KG1 (cell line): Measurements from ENCODE around the gene ZSCAN30.

Source experiments
- DNase-seq: peaks from one replicate; lab custom pipeline; 2025; lab: John Stamatoyannopoulos, UW

Gene ZSCAN30

DNA sequence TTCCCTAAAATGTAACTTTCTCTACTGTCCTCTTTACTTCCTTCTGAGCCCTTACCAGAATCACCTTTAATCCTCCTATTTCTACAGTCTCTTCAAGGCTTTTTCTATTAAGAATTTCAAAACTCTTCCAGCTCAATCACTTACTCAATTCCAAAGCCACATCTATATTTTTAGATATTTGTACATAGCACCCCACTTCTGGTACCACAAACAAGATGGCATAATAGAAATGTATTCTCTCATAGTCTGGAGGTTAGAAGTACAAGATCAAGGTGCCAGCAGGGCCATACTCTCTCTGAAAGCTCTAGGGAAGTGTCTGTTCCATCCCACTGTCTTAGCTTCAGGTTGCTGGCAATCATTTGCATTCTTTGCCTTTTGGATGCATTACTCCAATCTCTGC is 11.1 kb downstream of the ZSCAN30 start:
- DNase-seq = no peak

DNA sequence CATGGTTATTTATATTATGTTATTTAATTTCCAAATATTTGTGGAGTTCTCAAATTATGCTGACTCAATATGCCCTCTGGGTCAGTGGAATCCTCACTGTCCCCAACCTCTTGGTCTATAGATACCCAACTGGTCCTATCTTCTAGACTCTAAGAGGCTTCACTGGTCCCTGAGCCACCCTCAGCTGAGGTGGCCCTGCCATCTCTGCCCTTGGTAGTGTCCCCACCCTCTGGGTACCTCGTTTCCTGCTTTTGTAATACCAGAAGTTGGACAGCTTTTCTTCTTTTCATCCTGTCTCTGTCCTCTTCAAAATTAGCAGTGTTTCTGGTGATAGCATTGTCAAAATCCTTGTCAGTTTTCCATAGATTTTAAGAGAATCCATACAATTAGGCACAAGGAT is 11.9 kb downstream of the ZSCAN30 start:
- no peak for DNase-seq

DNA sequence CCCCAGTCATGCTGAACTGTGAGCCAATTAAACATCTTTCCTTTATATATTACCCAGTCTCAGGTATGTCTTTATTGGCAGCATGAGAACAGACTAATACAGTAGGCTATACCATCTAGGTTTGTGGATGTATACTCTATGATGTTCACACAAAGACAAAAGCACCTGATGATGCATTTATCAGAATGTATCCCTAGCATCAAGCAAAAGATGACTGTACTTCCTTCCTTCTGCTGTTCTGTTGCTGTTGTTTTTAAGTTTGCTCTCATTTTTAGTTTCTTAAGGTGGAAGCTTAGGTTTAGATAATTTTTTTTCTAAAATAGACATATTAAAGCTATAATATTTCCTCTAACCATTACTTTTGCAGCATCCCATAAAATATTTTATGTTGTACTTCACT is 12.4 kb downstream of the ZSCAN30 start:
- DNase-seq = no peak

DNA sequence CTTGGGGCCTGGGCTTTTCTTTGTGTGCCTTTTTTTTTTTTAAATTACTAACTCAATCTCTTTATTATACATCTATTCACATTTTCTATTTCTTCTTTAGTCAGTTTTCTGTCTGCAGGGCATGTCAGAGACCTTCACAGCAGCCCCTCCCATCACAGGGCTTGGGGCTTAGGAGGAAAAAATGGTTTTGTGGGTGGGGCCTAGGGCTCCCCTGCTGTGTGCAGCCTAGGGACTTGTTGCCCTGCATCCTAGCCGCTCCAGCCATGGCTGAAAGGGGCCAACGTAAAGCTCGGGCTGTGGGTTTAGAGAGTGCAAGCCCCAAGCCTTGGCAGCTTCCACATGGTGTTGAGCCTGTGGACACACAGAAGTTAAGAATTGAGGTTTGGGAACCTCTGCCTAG is 13.8 kb downstream of the ZSCAN30 start:
- DNase-seq = no peak

DNA sequence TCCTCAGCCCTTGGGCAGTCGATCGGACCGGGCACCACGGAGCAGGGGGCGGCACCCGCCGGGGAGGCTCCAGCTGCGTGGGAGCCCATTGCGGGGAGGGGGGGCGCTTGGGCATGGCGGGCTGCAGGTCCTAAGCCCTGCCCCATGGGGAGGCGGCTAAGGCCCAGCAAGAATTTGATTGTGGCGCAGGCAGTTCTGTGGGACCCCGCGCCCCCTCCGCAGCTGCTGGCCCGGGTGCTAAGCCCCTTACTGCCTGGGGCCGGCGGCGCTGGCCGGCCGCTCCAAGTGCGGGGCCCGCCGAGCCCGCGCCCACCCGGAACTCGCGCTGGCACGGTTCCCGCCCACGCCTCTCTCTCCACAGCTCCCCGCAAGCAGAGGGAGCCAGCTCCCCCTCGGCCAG is 18.4 kb downstream of the ZSCAN30 start:
- DNase-seq = no peak

DNA sequence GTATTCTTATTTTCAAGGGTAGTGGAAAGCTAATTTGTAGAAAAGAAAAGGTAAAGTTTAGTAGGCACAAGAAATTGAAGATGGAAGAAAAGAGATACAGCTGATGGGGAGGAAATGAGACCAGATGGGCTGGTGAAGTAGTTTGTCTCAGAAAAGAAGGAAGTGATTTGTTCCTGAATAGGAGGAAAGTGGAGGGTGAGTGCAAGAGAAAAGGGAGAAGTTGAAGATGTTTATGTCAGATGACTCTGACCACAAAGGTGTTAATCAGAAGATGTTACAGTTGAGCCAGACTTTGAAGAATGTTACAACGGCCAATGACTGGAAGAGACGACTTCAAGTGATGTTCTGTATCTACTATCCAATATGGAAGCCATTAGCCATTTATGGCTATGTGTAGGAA is 21.2 kb downstream of the ZSCAN30 start:
- peak; percentile 45 for DNase-seq

DNA sequence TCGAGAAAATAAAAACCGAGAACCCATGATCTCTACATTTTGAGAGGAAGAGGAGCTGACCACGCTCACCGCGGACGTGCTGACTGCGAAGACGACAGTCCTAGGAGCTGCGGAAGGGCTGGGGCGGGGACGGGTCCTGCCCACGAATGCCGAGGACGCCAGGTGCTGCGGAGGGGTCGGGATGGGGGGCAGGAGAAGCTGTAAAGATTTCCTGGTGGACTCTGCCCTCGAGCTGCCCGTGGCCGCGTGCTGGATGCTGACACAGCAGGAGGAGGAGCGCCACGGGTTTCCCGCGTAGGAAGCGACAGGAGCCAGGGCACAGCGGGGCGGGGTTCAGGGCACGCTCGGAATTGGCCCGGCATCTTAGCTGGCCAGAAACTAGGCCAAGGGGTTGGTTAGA is 22.2 kb downstream of the ZSCAN30 start:
- DNase-seq = no peak

DNA sequence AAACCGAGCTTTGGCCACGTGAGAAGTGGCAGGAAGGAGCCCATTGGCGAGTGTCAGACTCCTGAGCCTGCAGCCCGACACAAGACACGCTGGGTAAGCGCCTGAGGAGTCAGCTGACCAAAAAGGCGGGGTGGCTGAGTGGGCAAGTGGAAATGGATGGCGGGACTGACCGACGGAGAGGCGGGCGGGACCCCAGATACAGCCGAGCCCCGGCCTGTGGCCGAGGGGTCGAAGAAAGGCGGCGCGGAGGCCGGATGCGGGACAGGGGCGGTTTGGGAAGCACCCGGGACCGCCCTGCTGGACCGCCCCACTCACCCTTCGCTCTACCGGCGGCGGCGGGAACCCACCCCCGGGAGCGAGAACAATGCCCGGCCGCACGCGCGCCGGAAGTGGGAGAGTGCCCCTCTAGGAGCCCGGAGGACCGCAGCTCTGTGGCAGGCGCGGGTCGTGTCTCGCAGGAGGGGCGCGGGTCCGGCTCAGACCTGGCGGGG is 22.8 kb downstream of the ZSCAN30 start:
- DNase-seq = no peak

DNA sequence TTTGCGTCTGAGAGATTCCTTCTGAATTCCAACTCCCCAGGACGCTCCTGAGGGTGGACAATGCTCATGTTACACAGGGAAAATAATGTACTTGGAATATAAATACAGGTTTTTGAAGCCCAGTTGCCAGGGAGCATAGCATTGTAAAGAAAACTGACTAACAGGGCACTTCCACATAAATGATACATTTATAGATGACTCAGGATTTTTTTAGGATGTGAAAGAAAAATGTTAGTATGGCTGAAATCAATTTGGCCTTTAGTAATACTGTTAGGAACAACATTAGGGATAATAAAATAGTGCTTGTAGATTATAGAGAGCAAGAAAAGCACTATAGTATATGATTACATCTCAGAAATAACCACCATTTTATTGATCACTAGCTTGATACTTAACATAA is 25.6 kb downstream of the ZSCAN30 start:
- no peak for DNase-seq

DNA sequence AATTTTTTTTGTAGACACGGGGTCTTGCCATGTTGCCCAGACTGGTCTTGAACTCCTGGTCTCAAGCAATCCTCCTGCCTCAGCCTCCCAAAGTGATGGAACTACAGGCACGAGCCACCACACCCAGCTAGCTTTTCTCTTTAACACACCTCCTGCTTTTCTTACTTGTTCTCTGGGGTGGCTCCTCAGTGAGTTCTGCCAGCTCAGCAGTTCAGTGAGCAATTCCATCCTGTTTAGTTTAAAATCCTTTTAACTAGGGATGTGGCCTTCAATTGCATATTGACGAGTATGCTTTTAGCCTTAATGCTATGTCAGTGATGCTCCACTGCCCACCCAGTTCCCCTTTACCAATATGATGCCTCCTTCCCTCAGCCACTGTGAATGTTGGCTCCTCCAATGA is 33.1 kb downstream of the ZSCAN30 start:
- DNase-seq = no peak

DNA sequence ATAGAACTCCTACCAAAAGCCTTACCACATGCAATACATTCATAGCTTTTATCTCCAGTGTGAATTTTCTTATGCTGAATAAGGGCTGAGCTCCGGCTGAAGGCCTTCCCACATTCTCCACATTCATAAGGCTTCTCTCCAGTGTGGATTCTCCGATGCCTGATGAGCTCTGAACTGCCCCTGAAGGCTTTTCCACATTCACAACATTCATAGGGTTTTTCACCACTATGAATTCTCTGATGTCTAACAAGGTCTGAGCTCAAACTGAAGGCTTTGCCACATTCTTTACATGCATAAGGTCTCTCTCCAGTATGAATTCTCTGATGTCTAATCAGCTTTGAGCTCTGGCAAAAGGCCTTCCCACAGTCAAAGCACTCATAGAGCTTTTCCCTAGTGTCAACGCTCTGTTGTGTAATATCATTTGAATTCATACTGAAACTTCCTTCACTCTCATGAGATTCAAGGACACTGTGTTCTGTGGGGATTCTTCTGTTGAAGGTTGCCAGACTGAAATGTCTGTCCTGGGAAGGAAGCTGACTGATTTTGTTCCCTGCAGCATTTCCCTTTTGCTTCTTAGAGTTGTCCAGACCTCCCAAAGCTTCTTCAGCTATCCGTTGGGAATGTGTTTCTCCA is 36.3 kb downstream of the ZSCAN30 start:
- no peak for DNase-seq

DNA sequence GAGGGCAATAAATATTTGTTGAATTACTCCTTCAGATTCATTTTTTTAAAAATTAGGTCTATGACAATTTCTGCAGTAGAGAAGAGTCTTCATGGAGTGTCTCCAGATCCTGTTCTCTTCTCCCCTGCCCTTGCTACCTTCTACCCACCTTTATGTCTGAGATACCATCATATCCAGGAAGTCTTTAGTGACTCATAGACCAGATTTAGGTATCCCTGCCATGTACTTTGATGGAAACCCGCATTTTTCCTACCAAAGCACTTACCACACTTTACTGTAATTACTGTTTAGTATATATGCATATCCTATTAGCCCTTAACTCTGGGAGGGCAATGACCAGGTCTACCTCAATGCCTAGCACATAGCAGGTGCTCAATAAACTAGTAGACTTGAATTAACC is 37.6 kb downstream of the ZSCAN30 start:
- no peak for DNase-seq

DNA sequence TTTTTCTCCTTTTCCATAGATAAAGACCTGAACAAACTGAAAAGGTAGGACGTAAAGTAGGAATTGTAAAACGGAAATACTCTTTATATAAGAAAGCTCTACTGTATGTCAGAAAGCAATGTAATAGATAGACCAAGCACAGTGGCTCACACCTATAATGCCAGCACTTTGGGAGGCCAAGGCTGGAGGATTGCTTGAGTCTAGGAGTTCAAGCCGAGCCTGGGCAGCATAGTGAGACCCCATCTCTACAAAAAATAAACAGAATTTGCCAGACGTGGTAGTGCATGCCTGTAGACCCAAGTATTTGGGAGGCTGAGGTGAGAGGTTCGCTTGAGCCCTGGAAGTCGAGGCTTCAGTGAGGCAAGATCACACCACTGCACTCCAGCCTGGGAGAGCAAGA is 41.6 kb downstream of the ZSCAN30 start:
- DNase-seq = no peak

DNA sequence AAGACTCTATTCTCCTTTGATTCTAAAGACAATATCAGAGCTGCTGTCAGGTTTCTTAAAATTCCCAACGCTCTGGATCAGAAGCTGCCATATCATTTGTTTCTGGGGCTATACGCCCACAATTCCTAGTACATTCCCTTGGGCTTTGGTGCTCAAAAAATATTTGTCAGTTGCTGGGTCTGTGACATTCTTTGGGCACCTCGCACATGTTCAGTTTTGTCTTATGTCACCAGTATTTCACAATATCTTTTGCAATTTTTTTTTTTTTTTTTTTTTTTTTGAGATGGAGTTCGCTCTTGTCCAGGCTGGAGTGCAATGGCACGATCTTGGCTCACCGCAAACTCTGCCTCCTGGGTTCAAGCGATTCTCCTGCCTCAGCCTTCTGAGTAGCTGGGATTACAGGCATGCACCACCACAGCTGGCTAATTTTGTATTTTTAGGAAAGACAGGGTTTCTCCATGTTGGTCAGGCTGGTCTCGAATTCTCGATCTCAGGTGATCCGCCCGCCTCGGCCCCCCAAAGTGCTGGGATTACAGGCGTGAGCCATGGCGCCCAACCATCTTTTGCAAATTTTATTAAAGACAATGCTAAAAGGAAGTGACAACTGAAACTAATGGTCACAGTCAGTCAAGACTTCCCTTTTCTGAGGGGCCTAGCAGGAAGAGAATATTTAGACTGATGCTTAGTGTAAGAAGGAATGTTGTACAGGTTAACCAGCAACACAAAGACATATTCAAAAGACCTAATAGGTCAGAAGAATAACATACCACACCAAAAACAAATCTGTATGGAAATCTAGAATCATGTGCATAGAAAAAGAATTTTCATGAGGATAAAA is 42.4 kb downstream of the ZSCAN30 start:
- no peak for DNase-seq

DNA sequence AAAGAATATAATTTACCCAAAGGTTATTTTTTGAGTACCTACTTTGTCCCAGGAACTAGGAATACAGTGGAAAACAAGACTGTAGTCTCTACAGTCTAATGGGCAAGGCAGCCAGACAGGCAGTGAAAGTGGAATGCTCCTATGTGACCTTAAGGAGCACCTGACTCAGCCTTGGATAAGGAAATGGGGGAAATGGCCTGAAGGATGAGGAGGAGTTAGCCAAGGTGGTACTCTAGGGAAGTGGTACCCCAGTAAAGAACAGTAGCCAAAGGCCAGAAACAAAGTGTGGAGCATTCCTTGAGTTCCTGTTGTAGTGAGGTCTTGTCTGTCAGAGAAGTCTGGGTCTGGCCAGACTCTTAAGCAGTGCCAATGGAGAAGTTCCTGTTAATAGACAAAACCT is 43.2 kb downstream of the ZSCAN30 start:
- no peak for DNase-seq

DNA sequence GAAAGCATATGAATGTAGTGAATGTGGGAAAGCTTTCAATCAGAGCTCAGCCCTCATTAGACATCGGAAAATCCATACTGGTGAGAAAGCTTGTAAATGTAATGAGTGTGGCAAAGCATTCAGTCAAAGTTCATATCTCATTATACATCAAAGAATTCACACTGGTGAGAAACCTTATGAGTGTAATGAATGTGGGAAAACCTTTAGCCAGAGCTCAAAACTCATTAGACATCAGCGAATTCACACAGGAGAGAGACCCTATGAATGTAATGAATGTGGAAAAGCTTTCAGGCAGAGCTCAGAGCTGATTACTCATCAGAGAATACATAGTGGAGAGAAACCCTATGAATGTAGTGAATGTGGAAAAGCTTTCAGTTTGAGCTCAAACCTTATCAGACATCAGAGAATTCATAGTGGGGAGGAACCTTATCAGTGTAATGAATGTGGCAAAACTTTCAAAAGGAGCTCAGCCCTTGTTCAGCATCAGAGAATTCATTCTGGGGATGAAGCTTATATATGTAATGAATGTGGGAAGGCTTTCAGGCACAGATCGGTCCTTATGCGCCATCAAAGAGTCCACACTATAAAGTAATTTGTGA is 44.2 kb downstream of the ZSCAN30 start:
- DNase-seq = no peak

DNA sequence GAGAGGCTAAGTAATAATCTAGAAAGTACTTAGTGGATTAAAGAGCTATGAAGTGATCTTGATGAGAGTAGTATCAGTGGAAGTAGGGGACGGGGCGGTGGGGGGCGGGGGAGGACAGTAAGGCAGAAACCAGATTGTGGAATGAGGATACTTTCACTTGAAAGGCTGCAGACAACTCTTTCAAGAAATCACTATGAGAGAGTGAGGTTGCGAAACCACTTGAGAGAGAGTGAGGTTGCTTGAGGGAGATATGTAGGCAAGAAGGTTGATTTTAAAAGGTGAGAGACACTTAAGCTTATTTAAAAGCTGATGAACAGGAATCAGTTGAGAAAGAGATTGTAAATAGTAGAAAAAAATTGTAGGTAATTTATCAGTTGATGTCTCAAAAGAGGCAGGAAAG is 45.4 kb downstream of the ZSCAN30 start:
- no peak for DNase-seq

DNA sequence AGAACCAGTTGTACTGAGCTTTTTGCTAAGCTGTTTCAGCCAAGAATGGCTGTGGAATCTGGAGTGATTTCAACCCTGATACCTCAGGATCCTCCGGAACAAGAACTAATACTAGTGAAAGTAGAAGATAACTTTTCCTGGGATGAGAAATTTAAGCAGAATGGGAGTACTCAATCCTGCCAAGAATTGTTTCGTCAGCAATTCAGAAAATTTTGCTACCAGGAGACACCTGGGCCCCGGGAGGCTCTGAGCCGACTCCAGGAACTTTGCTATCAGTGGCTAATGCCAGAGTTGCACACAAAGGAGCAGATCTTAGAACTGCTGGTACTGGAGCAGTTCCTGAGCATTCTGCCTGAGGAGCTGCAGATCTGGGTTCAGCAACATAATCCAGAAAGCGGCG is 47.6 kb downstream of the ZSCAN30 start:
- no peak for DNase-seq

DNA sequence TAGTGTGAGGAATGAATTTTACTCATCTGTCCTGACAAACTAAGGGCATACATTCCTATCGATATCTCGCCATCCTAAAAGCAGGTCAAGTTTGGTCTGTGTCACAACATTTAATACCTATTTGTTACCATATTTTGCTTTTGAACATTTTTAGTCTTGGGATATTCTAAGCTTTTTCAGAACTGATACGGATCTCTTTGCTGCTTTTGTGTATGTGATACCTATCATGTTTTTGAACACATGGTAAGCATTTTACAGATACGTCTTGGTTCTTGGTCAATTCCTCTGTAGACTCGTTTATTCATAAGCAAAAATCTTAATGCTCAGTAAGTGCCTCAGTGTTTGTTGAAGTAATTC is 48.6 kb downstream of the ZSCAN30 start:
- DNase-seq = peak; percentile 69

DNA sequence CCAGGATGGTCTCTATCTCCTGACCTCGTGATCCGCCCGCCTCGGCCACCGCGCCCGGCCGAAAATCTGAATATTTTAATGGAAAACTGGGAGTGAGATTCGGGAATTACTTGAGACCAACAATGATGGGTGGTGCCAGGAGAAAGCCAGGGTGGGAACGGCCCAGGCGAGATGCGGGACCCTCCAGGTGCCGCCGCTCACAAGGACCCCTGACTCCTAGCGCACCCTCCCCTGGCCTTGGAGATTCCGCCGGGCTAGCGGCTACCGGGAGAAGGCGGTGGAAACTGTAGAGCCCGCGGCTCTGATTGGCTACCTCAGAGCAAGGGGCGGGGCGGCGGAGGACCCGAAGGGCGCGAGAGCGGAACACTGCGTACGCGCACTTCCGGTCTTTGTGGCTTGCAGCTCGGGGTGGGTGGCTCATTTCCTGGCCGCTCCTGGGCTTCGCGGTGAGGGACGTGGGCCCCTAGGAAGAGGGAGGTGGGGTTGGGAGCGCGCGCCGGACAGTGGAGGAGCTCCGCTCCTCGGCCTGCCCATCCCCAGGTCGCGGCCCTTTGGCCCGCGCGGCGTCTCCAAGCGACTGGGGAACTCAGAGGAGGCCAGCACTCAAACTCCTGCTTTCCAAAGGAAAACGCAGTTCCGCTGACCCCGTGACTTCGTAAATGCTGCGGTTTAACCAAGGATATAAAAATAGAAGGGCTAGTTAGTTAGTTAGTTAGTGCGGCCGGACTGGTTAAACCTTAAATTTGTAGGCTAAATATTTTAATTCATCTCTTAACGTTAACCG is 49.2 kb downstream of the ZSCAN30 start, which contains the start of gene ZNF397:
ZNF397 (plus strand) TSS at position 371 of the 784 bp plus-strand sequence. CDS start 1,437 bp downstream, outside the sequence.
- DNase-seq = peak; percentile 86

DNA sequence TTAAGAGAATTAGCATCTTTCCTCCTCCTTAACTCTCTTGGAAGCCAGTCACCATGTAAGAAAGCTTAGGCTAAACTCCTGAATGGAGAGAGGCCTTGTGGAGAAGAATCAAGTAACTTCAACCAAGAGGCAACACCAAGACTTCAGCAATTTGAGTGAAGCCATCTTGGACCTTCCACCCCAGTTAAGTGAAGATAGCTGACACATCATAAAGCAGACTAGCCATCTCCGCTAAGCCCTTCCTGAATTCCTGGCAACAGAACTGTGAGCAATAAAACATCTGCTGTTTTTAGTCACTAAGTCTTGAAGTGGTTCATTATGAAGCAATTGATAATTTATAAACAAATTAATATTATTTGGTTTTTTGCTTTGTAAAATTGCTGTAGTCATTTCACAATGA is 50.7 kb downstream of the ZSCAN30 start:
- DNase-seq = no peak
